GM12878 (cell line): ENCODE measurements around the gene S100P. TPM values are rescaled to one million over a fixed set of nuclear protein-coding genes. Genes with fewer than 3 reads are reported as not detected.

Source experiments
- ATF7 ChIP-seq: fragments of 450-650 bp; IDR thresholded peaks from 2 replicates; pipeline ENCODE4 v1.6.1; 2016; ENCODE audit warnings: low read depth, mild to moderate bottlenecking
- BCL3 ChIP-seq: IDR thresholded peaks from 2 replicates; pipeline ENCODE4 v1.6.1; 2011; ENCODE audit warnings: borderline replicate concordance, low read depth, mild to moderate bottlenecking, moderate library complexity, low read length; ENCODE audit not compliant: insufficient read depth, poor library complexity, severe bottlenecking
- BHLHE40 ChIP-seq, 2 experiments: fragments of 450-650 bp in 1 of 2; IDR thresholded peaks; 2 replicates each; pipeline ENCODE4 v1.6.1; 2011 to 2017; ENCODE audit warnings: low read depth in 2 of 2, borderline replicate concordance in 1 of 2, improper control_type of control experiment in 1 of 2, low read length in 1 of 2, mild to moderate bottlenecking in 1 of 2
- CBX5 ChIP-seq: sonication (generic); IDR thresholded peaks from 2 replicates; pipeline ENCODE4 v1.6.1; 2016; ENCODE audit warnings: low read depth, moderate library complexity, mild to moderate bottlenecking, inconsistent platforms
- CHD1 ChIP-seq: IDR thresholded peaks from 2 replicates; pipeline ENCODE4 v1.6.1; 2012; ENCODE audit warnings: low read depth, low read length, improper control_type of control experiment
- EED ChIP-seq: sonication (generic); IDR thresholded peaks from 2 replicates; pipeline ENCODE4 v1.6.1; 2016; ENCODE audit warnings: antibody characterized with exemption, low read depth
- IKZF1 ChIP-seq: fragments of 450-650 bp; conservative IDR thresholded peaks from 2 replicates; pipeline ENCODE4 v1.6.1; 2017; ENCODE audit warnings: antibody characterized with exemption, mild to moderate bottlenecking
- NR2C2 ChIP-seq: IDR thresholded peaks from 2 replicates; pipeline ENCODE4 v1.6.1; 2011; ENCODE audit warnings: borderline replicate concordance, low read depth; ENCODE audit not compliant: control insufficient read depth, insufficient read length
- PAX5 ChIP-seq: IDR thresholded peaks from 2 replicates; pipeline ENCODE4 v1.6.1; 2011; ENCODE audit warnings: low read depth, low read length, borderline replicate concordance
- POLR2AphosphoS5 ChIP-seq: IDR thresholded peaks from 2 replicates; pipeline ENCODE4 v1.6.1; 2011; ENCODE audit warnings: mild to moderate bottlenecking, low read length, inconsistent platforms
- POU2F2 ChIP-seq: IDR thresholded peaks from 3 replicates; pipeline ENCODE4 v1.6.1; 2011; ENCODE audit warnings: low read depth, mild to moderate bottlenecking, low read length, borderline replicate concordance
- SIN3A ChIP-seq: IDR thresholded peaks from 2 replicates; pipeline ENCODE4 v1.6.1; 2012; ENCODE audit warnings: low read depth, low read length, improper control_type of control experiment
- SKIL ChIP-seq: fragments of 450-650 bp; IDR thresholded peaks from 2 replicates; pipeline ENCODE4 v1.6.1; 2017; ENCODE audit warnings: mild to moderate bottlenecking, low read depth, inconsistent platforms; ENCODE audit not compliant: poor library complexity, severe bottlenecking
- SRF ChIP-seq, 2 experiments: IDR thresholded peaks; 2 replicates each; pipeline ENCODE4 v1.6.1; 2011; ENCODE audit warnings: low read depth in 2 of 2, low read length in 2 of 2, mild to moderate bottlenecking in 1 of 2, moderate library complexity in 1 of 2
- YY1 ChIP-seq: IDR thresholded peaks from 2 replicates; pipeline ENCODE4 v1.6.1; 2011; ENCODE audit warnings: low read depth, mild to moderate bottlenecking, low read length
- ZZZ3 ChIP-seq: IDR thresholded peaks from 2 replicates; pipeline ENCODE4 v1.6.1; 2011; ENCODE audit warnings: low read depth; ENCODE audit not compliant: control insufficient read depth, insufficient read length
- polyA plus RNA-seq, 11 experiments: library from polyadenylated mRNA; depleted of rRNA in 4 of 11; unstranded in 6 of 11; stranded (reverse) in 5 of 11; fragments of >200 nt; fragmentation: Nextera tagmentation in 4 of 11; fragmentation: Illumina TruSeq in 1 of 11; extraction: Ambion mirVana in 4 of 11; extraction: Trizol in 1 of 11; gene quantifications; 1 replicate in 1 of 11; 2 replicates in 10 of 11; pipeline versions ENCODE4 v1.2.1 to v1.2.3, GENCODE V29; 2011 to 2016; ENCODE audit warnings: inconsistent platforms in 2 of 11, missing spikeins in 2 of 11, low read depth in 1 of 11
- total RNA-seq, 4 experiments: library from RNA; depleted of rRNA in 3 of 4; stranded (reverse); fragments of >200 nt in 3 of 4; fragmentation: Illumina TruSeq in 1 of 4; extraction: Trizol in 1 of 4; gene quantifications; 2 replicates each; pipeline versions ENCODE4 v1.2.1 to v1.2.3, GENCODE V29; 2013 to 2021
- TF ChIP-seq, protein P1 (sequence below): fragments of 450-650 bp; IDR thresholded peaks from 2 replicates; pipeline ENCODE4 v1.6.1; 2016; ENCODE audit warnings: mild to moderate bottlenecking
- TF ChIP-seq, protein P2 (sequence below): IDR thresholded peaks from 2 replicates; pipeline ENCODE4 v1.6.1; 2012; ENCODE audit warnings: low read length, inconsistent platforms
- TF ChIP-seq, protein P3 (sequence below): fragments of 450-650 bp; IDR thresholded peaks from 2 replicates; pipeline ENCODE4 v1.6.1; 2017; ENCODE audit warnings: borderline replicate concordance

S100P gene
- total and polyA plus RNA-seq, 10 of the 15 experiments (the other 5 are each of a cell fraction or from before 2014, with no cell fraction given): 0.90 TPM; not detected in 9

DNA sequence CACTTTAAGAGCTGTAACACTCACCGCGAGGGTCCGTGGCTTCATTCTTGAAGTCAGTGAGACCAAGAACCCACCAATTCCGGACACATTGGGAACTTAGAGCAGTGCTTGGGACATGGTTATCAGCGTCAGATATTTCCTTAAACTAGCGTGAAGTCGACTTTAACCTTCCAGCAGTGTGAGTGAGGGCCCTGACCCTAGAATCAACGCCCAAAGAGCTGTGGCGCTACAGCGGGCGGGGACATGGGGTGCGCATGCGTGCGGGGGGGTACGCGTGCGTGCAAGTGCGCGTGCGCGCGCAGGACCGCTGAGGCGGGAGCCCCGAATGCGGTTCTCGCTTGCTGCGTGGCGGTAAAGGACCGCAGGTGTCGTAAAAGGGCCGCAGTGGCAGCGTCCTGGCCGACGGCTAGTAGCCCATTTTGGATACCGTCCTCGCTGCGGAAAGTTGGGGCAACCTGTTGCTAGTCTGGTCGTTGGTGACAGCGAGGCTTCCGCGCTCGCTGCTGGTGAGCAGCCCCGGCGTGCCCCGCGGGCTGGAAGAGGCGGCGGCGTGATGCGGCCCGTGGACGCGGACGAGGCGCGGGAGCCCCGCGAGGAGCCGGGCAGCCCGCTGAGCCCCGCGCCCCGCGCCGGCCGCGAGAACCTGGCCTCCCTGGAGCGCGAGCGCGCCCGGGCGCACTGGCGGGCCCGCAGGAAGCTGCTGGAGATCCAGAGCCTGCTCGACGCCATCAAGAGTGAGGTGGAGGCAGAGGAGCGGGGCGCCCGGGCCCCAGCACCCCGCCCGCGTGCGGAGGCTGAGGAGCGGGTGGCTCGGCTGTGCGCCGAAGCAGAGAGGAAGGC lies 19.8 kb upstream of the S100P start (continued):
- TF ChIP-seq BHLHE40 (IDR thresholded peaks at IDR 0.05; ENCODE audit: borderline replicate concordance in 1 of 2, low read depth in 2 of 2, low read length in 1 of 2): peak; percentile 55 to 79; a peak in 3 of 4 replicates
- TF ChIP-seq SRF (IDR thresholded peaks at IDR 0.05; ENCODE audit: low read depth in 2 of 2, low read length in 2 of 2): no peak
- TF ChIP-seq, protein P1, sequence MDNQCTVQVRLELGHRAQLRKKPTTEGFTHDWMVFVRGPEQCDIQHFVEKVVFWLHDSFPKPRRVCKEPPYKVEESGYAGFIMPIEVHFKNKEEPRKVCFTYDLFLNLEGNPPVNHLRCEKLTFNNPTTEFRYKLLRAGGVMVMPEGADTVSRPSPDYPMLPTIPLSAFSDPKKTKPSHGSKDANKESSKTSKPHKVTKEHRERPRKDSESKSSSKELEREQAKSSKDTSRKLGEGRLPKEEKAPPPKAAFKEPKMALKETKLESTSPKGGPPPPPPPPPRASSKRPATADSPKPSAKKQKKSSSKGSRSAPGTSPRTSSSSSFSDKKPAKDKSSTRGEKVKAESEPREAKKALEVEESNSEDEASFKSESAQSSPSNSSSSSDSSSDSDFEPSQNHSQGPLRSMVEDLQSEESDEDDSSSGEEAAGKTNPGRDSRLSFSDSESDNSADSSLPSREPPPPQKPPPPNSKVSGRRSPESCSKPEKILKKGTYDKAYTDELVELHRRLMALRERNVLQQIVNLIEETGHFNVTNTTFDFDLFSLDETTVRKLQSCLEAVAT: peak; percentile 94
- no peak for TF ChIP-seq BCL3
- TF ChIP-seq IKZF1: peak; percentile 100
- TF ChIP-seq SKIL: no peak
- TF ChIP-seq EED: no peak
- no peak for TF ChIP-seq ZZZ3
- no peak for TF ChIP-seq PAX5
- no peak for TF ChIP-seq NR2C2
- TF ChIP-seq, protein P2, sequence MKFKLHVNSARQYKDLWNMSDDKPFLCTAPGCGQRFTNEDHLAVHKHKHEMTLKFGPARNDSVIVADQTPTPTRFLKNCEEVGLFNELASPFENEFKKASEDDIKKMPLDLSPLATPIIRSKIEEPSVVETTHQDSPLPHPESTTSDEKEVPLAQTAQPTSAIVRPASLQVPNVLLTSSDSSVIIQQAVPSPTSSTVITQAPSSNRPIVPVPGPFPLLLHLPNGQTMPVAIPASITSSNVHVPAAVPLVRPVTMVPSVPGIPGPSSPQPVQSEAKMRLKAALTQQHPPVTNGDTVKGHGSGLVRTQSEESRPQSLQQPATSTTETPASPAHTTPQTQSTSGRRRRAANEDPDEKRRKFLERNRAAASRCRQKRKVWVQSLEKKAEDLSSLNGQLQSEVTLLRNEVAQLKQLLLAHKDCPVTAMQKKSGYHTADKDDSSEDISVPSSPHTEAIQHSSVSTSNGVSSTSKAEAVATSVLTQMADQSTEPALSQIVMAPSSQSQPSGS: no peak
- TF ChIP-seq, protein P3, sequence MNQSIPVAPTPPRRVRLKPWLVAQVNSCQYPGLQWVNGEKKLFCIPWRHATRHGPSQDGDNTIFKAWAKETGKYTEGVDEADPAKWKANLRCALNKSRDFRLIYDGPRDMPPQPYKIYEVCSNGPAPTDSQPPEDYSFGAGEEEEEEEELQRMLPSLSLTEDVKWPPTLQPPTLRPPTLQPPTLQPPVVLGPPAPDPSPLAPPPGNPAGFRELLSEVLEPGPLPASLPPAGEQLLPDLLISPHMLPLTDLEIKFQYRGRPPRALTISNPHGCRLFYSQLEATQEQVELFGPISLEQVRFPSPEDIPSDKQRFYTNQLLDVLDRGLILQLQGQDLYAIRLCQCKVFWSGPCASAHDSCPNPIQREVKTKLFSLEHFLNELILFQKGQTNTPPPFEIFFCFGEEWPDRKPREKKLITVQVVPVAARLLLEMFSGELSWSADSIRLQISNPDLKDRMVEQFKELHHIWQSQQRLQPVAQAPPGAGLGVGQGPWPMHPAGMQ: no peak
- TF ChIP-seq ATF7: no peak
- no peak for TF ChIP-seq CBX5
- TF ChIP-seq YY1: peak; percentile 89
- TF ChIP-seq POLR2AphosphoS5: peak; percentile 77; the same call in 1 of the 2 replicates
- no peak for TF ChIP-seq CHD1
- no peak for TF ChIP-seq SIN3A
- 0 out of 3 replicates have a peak, but pooled peaks have one; percentile 26 for TF ChIP-seq POU2F2
